Erythroblast (primary cell): ENCODE results near the gene RAB43.

Experiments
- GATA1 ChIP-seq: IDR thresholded peaks from 2 replicates; pipeline ENCODE4 v1.6.1; 2011; ENCODE audit warnings: low read depth, mild to moderate bottlenecking, control low read depth, low read length, moderate library complexity
- POLR2A ChIP-seq: IDR thresholded peaks from 2 replicates; pipeline ENCODE4 v1.6.1; 2011; ENCODE audit warnings: mild to moderate bottlenecking, low read length

DNA sequence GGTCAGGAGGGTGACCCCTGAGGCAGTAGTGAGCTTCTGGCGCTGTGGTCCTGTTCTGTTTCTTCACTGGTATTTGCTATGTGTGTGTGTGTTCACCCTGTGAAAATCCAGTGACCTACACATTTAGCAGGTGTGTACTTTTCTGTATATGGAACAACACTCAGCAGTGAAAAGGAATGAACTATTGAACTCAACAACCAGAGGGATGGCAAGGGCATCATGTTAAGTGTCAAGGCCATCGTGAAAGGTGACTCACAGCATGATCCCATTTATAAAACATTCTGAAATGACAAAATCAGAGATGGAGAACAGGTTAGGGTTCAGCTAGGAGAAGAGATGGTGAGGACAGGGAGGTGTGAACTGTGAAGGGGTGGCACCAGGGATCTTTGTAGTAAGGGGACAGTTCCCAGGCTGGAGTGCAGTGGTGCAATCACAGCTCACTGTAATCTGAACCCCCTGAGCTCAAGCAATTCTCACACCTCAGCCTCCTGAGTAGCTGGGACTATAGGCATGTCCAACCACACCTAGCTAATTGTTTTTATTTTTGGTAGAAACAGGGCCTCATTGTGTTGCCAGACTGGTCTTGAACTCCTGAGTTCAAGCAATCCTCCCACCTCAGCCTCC, 10.0 kb upstream of the RAB43 start:
- TF ChIP-seq POLR2A (no peak), GATA1 (no peak)
